KMS-11 (cell line): ENCODE data around the gene SLC25A33.

Experiments
- H2AFZ ChIP-seq: fragments of 200-600 bp; sonication (generic); 2 replicates; pipeline ENCODE4 v1.6.1; 2016; ENCODE audit warnings: antibody characterized with exemption, mixed run types, low read depth
- H3K27ac ChIP-seq: fragments of 200-600 bp; sonication (generic); 2 replicates; pipeline ENCODE4 v1.6.1; 2016; ENCODE audit warnings: mild to moderate bottlenecking, mixed run types
- H3K27me3 ChIP-seq: fragments of 200-600 bp; sonication (generic); 2 replicates; pipeline ENCODE4 v1.6.1; 2017; ENCODE audit warnings: mild to moderate bottlenecking, low read depth, mixed run types, moderate library complexity; ENCODE audit not compliant: insufficient read depth
- H3K36me3 ChIP-seq: fragments of 200-600 bp; sonication (generic); 2 replicates; pipeline ENCODE4 v1.6.1; 2017; ENCODE audit warnings: mild to moderate bottlenecking, mixed run types; ENCODE audit not compliant: insufficient read depth
- H3K4me1 ChIP-seq: fragments of 200-600 bp; sonication (generic); 2 replicates; pipeline ENCODE4 v1.6.1; 2016; ENCODE audit warnings: mild to moderate bottlenecking, low read depth, mixed run types; ENCODE audit not compliant: poor library complexity, severe bottlenecking
- H3K4me2 ChIP-seq: fragments of 200-600 bp; sonication (generic); 2 replicates; pipeline ENCODE4 v1.7.0; 2016; ENCODE audit warnings: mild to moderate bottlenecking, mixed run types
- H3K4me3 ChIP-seq: fragments of 200-600 bp; sonication (generic); IDR thresholded peaks from 2 replicates; pipeline ENCODE4 v1.6.1; 2017; ENCODE audit warnings: low read depth, low read length, mixed read lengths; ENCODE audit not compliant: insufficient read depth
- H3K79me2 ChIP-seq: fragments of 200-600 bp; sonication (generic); 2 replicates; pipeline ENCODE4 v1.6.1; 2016; ENCODE audit warnings: low read depth, mixed run types; ENCODE audit not compliant: insufficient read depth
- H3K9ac ChIP-seq: fragments of 200-600 bp; sonication (generic); 2 replicates; pipeline ENCODE4 v1.6.1; 2016; ENCODE audit warnings: mild to moderate bottlenecking, mixed run types
- H4K20me1 ChIP-seq: fragments of 200-600 bp; sonication (generic); 2 replicates; pipeline ENCODE4 v1.6.1; 2016; ENCODE audit warnings: mild to moderate bottlenecking, mixed run types; ENCODE audit not compliant: insufficient read depth
- CTCF ChIP-seq: fragments of 200-600 bp; sonication (generic); conservative IDR thresholded peaks from 2 replicates; pipeline ENCODE4 v1.6.1; 2017; ENCODE audit warnings: low read depth, mild to moderate bottlenecking, antibody characterized with exemption, low read length, moderate library complexity, mixed read lengths

SLC25A33 gene

GRCh38 chr1:9602794-9603167 lies 63.5 kb downstream of the SLC25A33 start:
- no peaks in the 10 kb centered on the region for H3K79me2 ChIP-seq
- no peak overlapping the region for H3K4me2 ChIP-seq
- no peak for TF ChIP-seq CTCF
- no peak overlapping the region for H3K4me3 ChIP-seq
- H3K27ac ChIP-seq, result no peak overlapping the region
- no peaks in the 10 kb centered on the region for H3K4me1 ChIP-seq
- H2AFZ ChIP-seq, result no peak overlapping the region
- no peaks in the 10 kb centered on the region for H3K27me3 ChIP-seq
- no peaks in the 10 kb centered on the region; the same call in 1 of the 2 replicates for H3K36me3 ChIP-seq
- H4K20me1 ChIP-seq, result no peaks in the 10 kb centered on the region
- H3K9ac ChIP-seq, result no peak overlapping the region

- no peak overlapping the region for H3K4me2 ChIP-seq
- no peaks in the 10 kb centered on the region for H4K20me1 ChIP-seq
- no peak overlapping the region for H3K9ac ChIP-seq
- no peaks in the 10 kb centered on the region for H3K79me2 ChIP-seq
- H3K27ac ChIP-seq, result no peak overlapping the region
- no peak overlapping the region for H2AFZ ChIP-seq
- H3K4me1 ChIP-seq, result no peaks in the 10 kb centered on the region
- no peaks in the 10 kb centered on the region; the same call in 1 of the 2 replicates for H3K36me3 ChIP-seq
- no peak overlapping the region for H3K4me3 ChIP-seq
- no peaks in the 10 kb centered on the region for H3K27me3 ChIP-seq
- TF ChIP-seq CTCF, result no peak
Measured at GRCh38 chr1:9603307-9603706, 64.0 kb downstream of the SLC25A33 start.

GRCh38 chr1:9603766-9604753 lies 64.8 kb downstream of the SLC25A33 start:
- no peaks in the 10 kb centered on the region; the same call in 1 of the 2 replicates for H3K36me3 ChIP-seq
- H3K79me2 ChIP-seq, result no peaks in the 10 kb centered on the region
- no peaks in the 10 kb centered on the region for H4K20me1 ChIP-seq
- TF ChIP-seq CTCF, result no peak
- no peaks in the 10 kb centered on the region for H3K4me1 ChIP-seq
- no peak overlapping the region for H3K4me2 ChIP-seq
- H3K27me3 ChIP-seq, result no peaks in the 10 kb centered on the region
- H3K27ac ChIP-seq, result no peak overlapping the region
- no peak overlapping the region for H2AFZ ChIP-seq
- no peak overlapping the region for H3K9ac ChIP-seq
- no peak overlapping the region for H3K4me3 ChIP-seq

- no peaks in the 10 kb centered on the region for H3K79me2 ChIP-seq
- H3K9ac ChIP-seq, result no peak overlapping the region
- H3K4me3 ChIP-seq, result no peak overlapping the region
- no peak for TF ChIP-seq CTCF
- H3K27me3 ChIP-seq, result no peaks in the 10 kb centered on the region
- no peaks in the 10 kb centered on the region; the same call in 1 of the 2 replicates for H3K36me3 ChIP-seq
- no peaks in the 10 kb centered on the region for H4K20me1 ChIP-seq
- no peak overlapping the region for H3K27ac ChIP-seq
- no peaks in the 10 kb centered on the region for H3K4me1 ChIP-seq
- H2AFZ ChIP-seq, result no peak overlapping the region
- no peak overlapping the region for H3K4me2 ChIP-seq
Measured at GRCh38 chr1:9604836-9605235, 65.6 kb downstream of the SLC25A33 start.
